B cell (primary cell): ENCODE results near the gene CCDC30. TPM values are rescaled to one million over a fixed set of nuclear protein-coding genes. Genes with fewer than 3 reads are reported as not detected.
A peak's percentile ranks its signal among the peaks of the same experiment; 100 is the strongest.

ENCODE experiments used
- ATAC-seq: fragments of 200-7000 bp; cut with Tn5 transposase; one replicate; pipeline ENCODE4 v1.10.0; 2021; ENCODE audit warnings: low read depth, mild to moderate bottlenecking, moderate number of reproducible peaks, moderate library complexity
- CTCF ChIA-PET: fragments of 350-600 bp; sonication (Branson Sonifier 250); formaldehyde crosslinking; loops from one replicate; lab custom pipeline; 2021; ENCODE audit warnings: antibody characterized with exemption, inconsistent platforms; lab: Charles Lee
- POLR2A ChIA-PET: fragments of 350-600 bp; sonication (Branson Sonifier 250); formaldehyde crosslinking; loops from one replicate; lab custom pipeline; 2021; ENCODE audit warnings: antibody characterized with exemption; lab: Charles Lee
- DNase-seq: peaks from one replicate; pipeline ENCODE4 v3.0.0; 2013
- H2AFZ ChIP-seq: 2 replicates; pipeline ENCODE4 v1.6.1; 2012; ENCODE audit warnings: mild to moderate bottlenecking, low read depth, low read length; ENCODE audit not compliant: insufficient read depth, poor library complexity, severe bottlenecking
- H3K27ac ChIP-seq, 2 donors: 1 replicate in 1 of 2; 2 replicates in 1 of 2; pipeline ENCODE4 v1.5.1; 2012 to 2013; ENCODE audit warnings: low read length in 2 of 2, mild to moderate bottlenecking in 2 of 2, moderate library complexity in 1 of 2
- H3K27me3 ChIP-seq, 4 experiments: fragments of 200-600 bp in 1 of 4; sonication (generic) in 1 of 4; replicated peaks in 1 of 4; 1 replicate in 2 of 4; 2 replicates in 2 of 4; pipeline versions ENCODE4 v1.6.1 to v1.7.0; 2013 to 2016; ENCODE audit warnings: low read length in 3 of 4, mild to moderate bottlenecking in 2 of 4, mixed read lengths in 1 of 4, moderate library complexity in 1 of 4; ENCODE audit not compliant: insufficient read depth in 4 of 4, control insufficient read depth in 3 of 4; ENCODE audit errors: control extremely low read depth in 1 of 4
- H3K36me3 ChIP-seq, 2 experiments: replicated peaks in 1 of 2; 1 replicate in 1 of 2; 2 replicates in 1 of 2; pipeline versions ENCODE4 v1.6.1 to v1.7.1; 2013; ENCODE audit warnings: low read length in 1 of 2; ENCODE audit not compliant: insufficient read depth in 2 of 2, control insufficient read depth in 1 of 2; ENCODE audit errors: control extremely low read depth in 1 of 2, extremely low read depth in 1 of 2
- H3K4me1 ChIP-seq, 2 donors: fragments of 200-600 bp in 1 of 2; sonication (generic) in 1 of 2; 1 replicate in 1 of 2; 2 replicates in 1 of 2; pipeline versions ENCODE4 v1.5.1 to v1.6.1; 2013 to 2017; ENCODE audit warnings: low read length in 2 of 2; ENCODE audit not compliant: control insufficient read depth in 2 of 2, insufficient read depth in 2 of 2
- H3K4me2 ChIP-seq: replicated peaks from 2 replicates; pipeline ENCODE3; 2012; ENCODE audit warnings: mild to moderate bottlenecking, low read depth, low read length; ENCODE audit not compliant: poor library complexity, severe bottlenecking
- H3K4me3 ChIP-seq, 5 experiments: fragments of 200-600 bp in 1 of 5; sonication (generic) in 1 of 5; 1 replicate in 3 of 5; 2 replicates in 2 of 5; pipeline versions ENCODE4 v1.5.1 to v1.7.0; 2011 to 2016; ENCODE audit warnings: low read length in 4 of 5, mild to moderate bottlenecking in 4 of 5, low read depth in 2 of 5, control low read depth in 1 of 5, moderate library complexity in 1 of 5; ENCODE audit not compliant: insufficient read depth in 1 of 5; ENCODE audit errors: control extremely low read depth in 1 of 5, extremely low read depth in 1 of 5
- H3K79me2 ChIP-seq: fragments of 200-600 bp; sonication (generic); one replicate; pipeline ENCODE4 v1.6.0; 2016; ENCODE audit warnings: low read length; ENCODE audit not compliant: control insufficient read depth, insufficient read depth
- H3K9ac ChIP-seq: fragments of 200-600 bp; sonication (generic); 2 replicates; pipeline ENCODE4 v1.6.1; 2017; ENCODE audit warnings: mild to moderate bottlenecking, low read length, moderate library complexity
- H3K9me3 ChIP-seq, 3 donors: one replicate each; pipeline versions ENCODE4 v1.6.1 to v1.7.1; 2013; ENCODE audit warnings: low read length in 2 of 3; ENCODE audit not compliant: control insufficient read depth in 2 of 3, insufficient read depth in 1 of 3; ENCODE audit errors: control extremely low read depth in 1 of 3
- H4K20me1 ChIP-seq: 2 replicates; pipeline ENCODE4 v1.6.0; 2012; ENCODE audit warnings: mild to moderate bottlenecking, low read length; ENCODE audit not compliant: insufficient read depth, control insufficient read depth, poor library complexity, severe bottlenecking
- H3K27ac Mint-ChIP-seq: one replicate; pipeline ENCODE4 v1.8.0; 2021; ENCODE audit warnings: mixed read lengths
- H3K27me3 Mint-ChIP-seq: one replicate; pipeline ENCODE4 v1.8.0; 2021; ENCODE audit warnings: mixed read lengths
- H3K4me1 Mint-ChIP-seq: one replicate; pipeline ENCODE4 v1.8.0; 2021; ENCODE audit warnings: mixed read lengths
- H3K4me3 Mint-ChIP-seq: one replicate; pipeline ENCODE4 v1.8.0; 2021; ENCODE audit warnings: mixed read lengths
- H3K9me3 Mint-ChIP-seq: one replicate; pipeline ENCODE4 v1.8.0; 2022; ENCODE audit warnings: mixed read lengths; ENCODE audit not compliant: insufficient read depth
- EZH2 ChIP-seq: IDR thresholded peaks from 2 replicates; pipeline ENCODE4 v1.6.1; 2012; ENCODE audit warnings: borderline replicate concordance, low read depth, mild to moderate bottlenecking, moderate library complexity, low read length; ENCODE audit not compliant: insufficient read depth, poor library complexity, severe bottlenecking
- WGBS: methylation state at CpG from one replicate; pipeline ENCODE4 v1.1.5; 2013; ENCODE audit warnings: missing lambda C conversion rate; ENCODE audit not compliant: insufficient coverage; 5-methylcytosine and 5-hydroxymethylcytosine counted together
- intact Hi-C: fragments of 100-400 bp; cut with micrococcal nuclease; formaldehyde crosslinking; loops from one replicate; pipeline ENCODE4 v1.10.0; 2022
- polyA plus RNA-seq: library from polyadenylated mRNA; depleted of rRNA; stranded (reverse); fragments of >200 nt; gene quantifications from 2 replicates; pipeline ENCODE4 v1.2.3, GENCODE V29; 2012
- total RNA-seq, 2 donors: library from RNA; stranded (reverse); fragments of 120-200 nt in 1 of 2; gene quantifications; 1 replicate in 1 of 2; 2 replicates in 1 of 2; pipeline versions ENCODE4 v1.2.3 to v1.2.4, GENCODE V29; 2013 to 2022
- TF ChIP-seq, protein P1 (sequence below): fragments of 200-600 bp; IDR thresholded peaks from one replicate; pipeline ENCODE4 v1.8.0; 2022; ENCODE audit warnings: antibody characterized with exemption, mild to moderate bottlenecking

The CCDC30 gene
- total and polyA plus RNA-seq, 2 donors (not counting 1 experiment from before 2014, with no cell fraction given), result 1.4 to 7.4 TPM

DNA sequence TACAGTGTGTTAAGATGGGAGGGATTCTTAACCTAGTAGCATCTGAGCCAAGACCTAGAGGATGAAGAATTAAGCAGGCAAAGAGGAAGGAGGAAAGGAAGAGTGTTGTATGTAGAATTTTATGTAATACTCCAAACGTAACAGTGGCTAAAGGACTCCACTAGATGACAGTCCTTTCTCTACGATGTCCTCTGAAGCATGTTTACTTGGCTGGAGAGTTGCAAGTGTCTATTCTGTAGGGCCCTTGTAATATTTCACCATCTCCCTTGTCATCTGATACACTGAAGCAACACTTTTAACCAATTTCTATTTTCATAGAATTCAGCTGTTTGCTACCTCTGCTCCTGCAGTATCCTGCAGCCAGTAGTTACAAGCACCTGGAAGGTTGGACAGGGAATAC lies 217.0 kb downstream of the CCDC30 start:
- Histone ChIP-seq H3K9ac (no peak overlapping the region), H3K4me2 (no peak overlapping the region), H3K79me2 (peaks cover 36% of the 10 kb centered on the region), H3K4me3 (no peak overlapping the region), H3K4me1 (peaks cover 30 to 31% of the 10 kb centered on the region in 2 donors), H3K36me3 (peaks cover 0 to 24% of the 10 kb centered on the region in 2 experiments), H3K27me3 (no peaks in the 10 kb centered on the region), H2AFZ (no peak overlapping the region), H3K9me3 (no peaks in the 10 kb centered on the region), H3K27ac (no peak overlapping the region), H4K20me1 (peaks cover 21% of the 10 kb centered on the region)
- Mint-ChIP-seq H3K4me1 (peaks cover 36% of the 10 kb centered on the region), H3K4me3 (peak overlapping the region; percentile 99), H3K27me3 (no peaks in the 10 kb centered on the region), H3K9me3 (no peaks in the 10 kb centered on the region), H3K27ac (no peak overlapping the region)
- WGBS, result 83% methylated on average over 1 of the region's 2 CpGs
- POLR2A ChIA-PET, result no interaction called here
- CTCF ChIA-PET, result interaction anchor here (1.2 to 1.4 kb wide), 2 partner anchors 22 to 86 kb away, joined by 3 read pairs; partner anchors contain the start of genes P3H1 and PPIH
- no peak for ATAC-seq
- intact Hi-C loops, result no loop called here
- TF ChIP-seq EZH2, result no peak
- TF ChIP-seq, protein P1, sequence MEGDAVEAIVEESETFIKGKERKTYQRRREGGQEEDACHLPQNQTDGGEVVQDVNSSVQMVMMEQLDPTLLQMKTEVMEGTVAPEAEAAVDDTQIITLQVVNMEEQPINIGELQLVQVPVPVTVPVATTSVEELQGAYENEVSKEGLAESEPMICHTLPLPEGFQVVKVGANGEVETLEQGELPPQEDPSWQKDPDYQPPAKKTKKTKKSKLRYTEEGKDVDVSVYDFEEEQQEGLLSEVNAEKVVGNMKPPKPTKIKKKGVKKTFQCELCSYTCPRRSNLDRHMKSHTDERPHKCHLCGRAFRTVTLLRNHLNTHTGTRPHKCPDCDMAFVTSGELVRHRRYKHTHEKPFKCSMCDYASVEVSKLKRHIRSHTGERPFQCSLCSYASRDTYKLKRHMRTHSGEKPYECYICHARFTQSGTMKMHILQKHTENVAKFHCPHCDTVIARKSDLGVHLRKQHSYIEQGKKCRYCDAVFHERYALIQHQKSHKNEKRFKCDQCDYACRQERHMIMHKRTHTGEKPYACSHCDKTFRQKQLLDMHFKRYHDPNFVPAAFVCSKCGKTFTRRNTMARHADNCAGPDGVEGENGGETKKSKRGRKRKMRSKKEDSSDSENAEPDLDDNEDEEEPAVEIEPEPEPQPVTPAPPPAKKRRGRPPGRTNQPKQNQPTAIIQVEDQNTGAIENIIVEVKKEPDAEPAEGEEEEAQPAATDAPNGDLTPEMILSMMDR, result no peak
- no peak for DNase-seq

GRCh38 chr1:42680921-42681683 lies 218.0 kb downstream of the CCDC30 start:
- no peak for DNase-seq
- Mint-ChIP-seq H3K27me3 (no peaks in the 10 kb centered on the region), H3K27ac (peak overlapping the region; percentile 100), H3K4me3 (peak overlapping the region; percentile 99), H3K4me1 (peaks cover 46% of the 10 kb centered on the region), H3K9me3 (no peaks in the 10 kb centered on the region)
- Histone ChIP-seq H3K4me2 (peak overlapping the region; percentile 86), H3K9ac (peak overlapping the region; percentile 94), H3K4me3 (peak overlapping the region; percentile 64 to 94 (median 82)), H3K4me1 (peaks cover 40 to 41% of the 10 kb centered on the region in 2 donors), H3K27me3 (no peaks in the 10 kb centered on the region), H2AFZ (peak overlapping the region; percentile 91), H3K9me3 (no peaks in the 10 kb centered on the region), H3K27ac (peak overlapping the region; percentile 80 to 97), H4K20me1 (peaks cover 32% of the 10 kb centered on the region), H3K36me3 (peaks cover 4 to 24% of the 10 kb centered on the region in 2 experiments), H3K79me2 (peaks cover 47% of the 10 kb centered on the region)
- TF ChIP-seq EZH2, result no peak
- TF ChIP-seq, protein P1, result no peak
- POLR2A ChIA-PET, result interaction anchor here (1.3 to 2.5 kb wide), 3 partner anchors 23 to 271 kb away, joined by 3 to 22 read pairs (median 19); partner anchors contain the start of genes C1orf50, P3H1 and PPIH
- intact Hi-C loops, result no loop called here
- 5% methylated on average over 10 of the region's 18 CpGs for WGBS
- CTCF ChIA-PET, result interaction anchor here (1.4 to 1.8 kb wide), 2 partner anchors 23 to 166 kb away, joined by 3 to 4 read pairs; partner anchors contain the start of genes PPIH and ZNF691
- ATAC-seq, result no peak
